Neutrophil (primary cell): ENCODE data around the gene BIN2.
A peak's percentile ranks its signal among the peaks of the same experiment; 100 is the strongest.

Experiments used
- H3K27ac ChIP-seq: fragments of 200-600 bp; sonication (generic); 2 replicates; pipeline ENCODE4 v1.5.1; 2016; ENCODE audit warnings: mild to moderate bottlenecking, moderate library complexity
- H3K27me3 ChIP-seq: fragments of 200-600 bp; sonication (generic); 2 replicates; pipeline ENCODE4 v1.6.0; 2016; ENCODE audit warnings: mild to moderate bottlenecking
- H3K36me3 ChIP-seq: fragments of 200-600 bp; sonication (generic); 2 replicates; pipeline ENCODE4 v1.5.1; 2017
- H3K4me1 ChIP-seq, 2 experiments: fragments of 200-600 bp in 1 of 2; sonication (generic) in 1 of 2; 1 replicate in 1 of 2; 2 replicates in 1 of 2; pipeline versions ENCODE4 v1.5.1 to v1.6.1; 2013 to 2016; ENCODE audit warnings: low read depth in 1 of 2, low read length in 1 of 2, mild to moderate bottlenecking in 1 of 2, moderate library complexity in 1 of 2; ENCODE audit not compliant: control insufficient read depth in 1 of 2, insufficient read depth in 1 of 2
- H3K4me3 ChIP-seq, 2 experiments: fragments of 200-600 bp in 1 of 2; sonication (generic) in 1 of 2; 1 replicate in 1 of 2; 2 replicates in 1 of 2; pipeline ENCODE4 v1.5.1; 2013 to 2016; ENCODE audit warnings: low read depth in 1 of 2, low read length in 1 of 2, mild to moderate bottlenecking in 1 of 2, moderate library complexity in 1 of 2
- H3K9me3 ChIP-seq: fragments of 200-600 bp; sonication (generic); 2 replicates; pipeline ENCODE4 v1.5.1; 2016
- TF ChIP-seq, protein P1 (sequence below): fragments of 200-600 bp; sonication (generic); IDR thresholded peaks from 2 replicates; pipeline ENCODE4 v1.5.1; 2016; ENCODE audit warnings: antibody characterized with exemption

BIN2 gene

GRCh38 chr12:51238510-51239334, 85.3 kb downstream of the BIN2 start, which contains the start of gene DAZAP2:
TSS of gene DAZAP2 (plus strand) at chr12:51238826. CDS start at chr12:51238908, 82 bp downstream.
- Histone ChIP-seq H3K27ac (peak within 1 kb of the TSS; percentile 100), H3K9me3 (peaks cover 5% of the 10 kb centered on the region), H3K4me3 (peak within 1 kb of the TSS; percentile 86 to 97), H3K36me3 (peaks cover 43% of the 10 kb centered on the region), H3K27me3 (no peaks in the 10 kb centered on the region), H3K4me1 (peaks cover 57 to 67% of the 10 kb centered on the region in 2 experiments)
- TF ChIP-seq, protein P1, sequence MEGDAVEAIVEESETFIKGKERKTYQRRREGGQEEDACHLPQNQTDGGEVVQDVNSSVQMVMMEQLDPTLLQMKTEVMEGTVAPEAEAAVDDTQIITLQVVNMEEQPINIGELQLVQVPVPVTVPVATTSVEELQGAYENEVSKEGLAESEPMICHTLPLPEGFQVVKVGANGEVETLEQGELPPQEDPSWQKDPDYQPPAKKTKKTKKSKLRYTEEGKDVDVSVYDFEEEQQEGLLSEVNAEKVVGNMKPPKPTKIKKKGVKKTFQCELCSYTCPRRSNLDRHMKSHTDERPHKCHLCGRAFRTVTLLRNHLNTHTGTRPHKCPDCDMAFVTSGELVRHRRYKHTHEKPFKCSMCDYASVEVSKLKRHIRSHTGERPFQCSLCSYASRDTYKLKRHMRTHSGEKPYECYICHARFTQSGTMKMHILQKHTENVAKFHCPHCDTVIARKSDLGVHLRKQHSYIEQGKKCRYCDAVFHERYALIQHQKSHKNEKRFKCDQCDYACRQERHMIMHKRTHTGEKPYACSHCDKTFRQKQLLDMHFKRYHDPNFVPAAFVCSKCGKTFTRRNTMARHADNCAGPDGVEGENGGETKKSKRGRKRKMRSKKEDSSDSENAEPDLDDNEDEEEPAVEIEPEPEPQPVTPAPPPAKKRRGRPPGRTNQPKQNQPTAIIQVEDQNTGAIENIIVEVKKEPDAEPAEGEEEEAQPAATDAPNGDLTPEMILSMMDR = peak; percentile 76

DNA sequence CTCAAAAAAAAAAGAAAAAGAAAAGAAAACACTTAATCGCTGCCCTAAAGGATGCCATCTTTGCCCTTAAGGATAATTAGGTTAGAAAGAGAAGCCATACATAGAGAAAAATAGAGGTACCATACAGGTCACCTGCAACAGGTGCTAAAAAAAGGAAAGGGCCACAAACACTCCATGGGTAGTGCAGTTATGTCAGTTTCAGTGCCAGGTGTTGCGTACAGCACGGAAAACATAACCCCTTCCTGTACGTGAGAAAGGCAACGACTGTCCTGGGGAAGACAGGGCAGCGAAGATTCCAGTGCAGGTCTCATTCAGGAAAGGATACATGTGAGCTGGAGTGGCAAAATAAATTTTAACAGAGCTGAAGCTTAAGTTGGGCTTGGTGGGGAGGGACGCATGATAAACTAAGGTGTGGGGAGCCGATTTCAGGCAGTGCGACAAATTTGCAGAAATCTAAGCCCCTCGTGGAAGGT, 85.9 kb downstream of the BIN2 start:
- peak overlapping the region; percentile 86 to 97 for H3K4me3 ChIP-seq
- TF ChIP-seq, protein P1 = no peak
- peaks cover 50 to 60% of the 10 kb centered on the region in 2 experiments for H3K4me1 ChIP-seq
- peak overlapping the region; percentile 100 for H3K27ac ChIP-seq
- peaks cover 36% of the 10 kb centered on the region for H3K36me3 ChIP-seq
- peaks cover 5% of the 10 kb centered on the region for H3K9me3 ChIP-seq
- H3K27me3 ChIP-seq = no peaks in the 10 kb centered on the region

DNA sequence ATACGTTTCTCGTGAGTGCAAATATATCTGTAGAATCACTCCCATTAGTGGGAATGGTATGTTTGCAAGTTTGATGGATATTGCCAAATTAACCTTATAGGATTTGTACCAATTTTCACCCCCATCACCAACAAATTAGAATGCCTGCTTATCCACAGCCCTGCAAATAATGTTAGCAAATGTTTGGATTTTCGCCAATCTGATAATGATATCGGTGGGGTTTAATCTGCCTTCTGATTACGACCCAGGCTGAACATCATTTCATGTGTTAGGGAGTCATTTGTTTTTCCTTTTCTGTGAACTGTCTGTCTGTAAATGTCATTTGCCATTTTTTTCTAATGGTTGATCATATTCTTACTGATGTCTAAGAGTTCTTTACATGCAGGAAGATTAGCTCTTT, 89.4 kb downstream of the BIN2 start:
- H3K27me3 ChIP-seq = no peaks in the 10 kb centered on the region
- H3K36me3 ChIP-seq = peaks cover under 1% of the 10 kb centered on the region
- H3K4me1 ChIP-seq = peaks cover 15 to 25% of the 10 kb centered on the region in 2 experiments
- TF ChIP-seq, protein P1 = no peak
- H3K27ac ChIP-seq = no peak overlapping the region
- H3K9me3 ChIP-seq = no peaks in the 10 kb centered on the region
- H3K4me3 ChIP-seq = no peak overlapping the region

GRCh38 chr12:51232642-51233041, 91.3 kb downstream of the BIN2 start:
- Histone ChIP-seq H3K4me1 (peaks cover 8 to 17% of the 10 kb centered on the region in 2 experiments), H3K9me3 (no peaks in the 10 kb centered on the region), H3K4me3 (no peak overlapping the region), H3K27me3 (no peaks in the 10 kb centered on the region), H3K36me3 (no peaks in the 10 kb centered on the region), H3K27ac (no peak overlapping the region)
- TF ChIP-seq, protein P1 = no peak
